Caco-2 (cell line): ENCODE results near the gene GPRIN3. TPM values are rescaled to one million over a fixed set of nuclear protein-coding genes. Genes with fewer than 3 reads are reported as not detected.

Experiments used
- BruUV-seq: library from RNA; stranded (reverse); fragments of 400-500 nt; replicated peaks from 2 replicates; lab custom pipeline; 2021; lab: Mats Ljungman, UMichigan
- CTCF ChIA-PET: fragments of 300-600 bp; sonication (Branson Sonifier 250); formaldehyde crosslinking; loops from one replicate; lab custom pipeline; 2022; ENCODE audit warnings: antibody characterized with exemption; lab: Charles Lee
- POLR2A ChIA-PET: fragments of 300-600 bp; sonication (Branson Sonifier 250); formaldehyde crosslinking; loops from one replicate; lab custom pipeline; 2022; ENCODE audit warnings: antibody characterized with exemption; lab: Charles Lee
- DNase-seq, 2 experiments: peaks; one replicate each; pipeline versions ENCODE4 v3.0.0 to v3.0.0-alpha.2; 2020 to 2022
- H3K27me3 ChIP-seq: replicated peaks from 2 replicates; pipeline ENCODE4 v1.6.0; 2011; ENCODE audit warnings: low read length; ENCODE audit not compliant: control insufficient read depth, insufficient read depth
- H3K36me3 ChIP-seq: 2 replicates; pipeline ENCODE4 v1.5.1; 2011; ENCODE audit warnings: low read length; ENCODE audit not compliant: control insufficient read depth, insufficient read depth
- H3K4me1 ChIP-seq: fragments of 250-450 bp; sonication (Bioruptor Pico); 2 replicates; pipeline ENCODE4 v1.5.1; 2020; ENCODE audit warnings: mild to moderate bottlenecking
- H3K4me3 ChIP-seq: 2 replicates; pipeline ENCODE4 v1.5.1; 2011; ENCODE audit warnings: low read depth, mild to moderate bottlenecking, control low read depth, low read length
- H3K9me3 ChIP-seq: fragments of 250-450 bp; sonication (Bioruptor Pico); 2 replicates; pipeline ENCODE4 v1.5.1; 2020; ENCODE audit warnings: mild to moderate bottlenecking, moderate library complexity
- H3K27ac Mint-ChIP-seq: one replicate; pipeline ENCODE4 v1.8.0; 2022; ENCODE audit warnings: mixed read lengths; ENCODE audit not compliant: unreplicated experiment
- H3K27me3 Mint-ChIP-seq: one replicate; pipeline ENCODE4 v1.8.0; 2022; ENCODE audit warnings: mixed read lengths; ENCODE audit not compliant: insufficient read depth, unreplicated experiment
- H3K36me3 Mint-ChIP-seq: one replicate; pipeline ENCODE4 v1.8.0; 2022; ENCODE audit warnings: mild to moderate bottlenecking, mixed read lengths; ENCODE audit not compliant: insufficient read depth, unreplicated experiment
- H3K4me1 Mint-ChIP-seq: one replicate; pipeline ENCODE4 v1.8.0; 2022; ENCODE audit warnings: low read depth, mixed read lengths; ENCODE audit not compliant: unreplicated experiment
- H3K4me3 Mint-ChIP-seq: one replicate; pipeline ENCODE4 v1.8.0; 2022; ENCODE audit warnings: mild to moderate bottlenecking, moderate library complexity, mixed read lengths; ENCODE audit not compliant: unreplicated experiment
- H3K9me3 Mint-ChIP-seq: one replicate; pipeline ENCODE4 v1.8.0; 2022; ENCODE audit warnings: mixed read lengths; ENCODE audit not compliant: unreplicated experiment
- intact Hi-C: fragments of 100-400 bp; cut with micrococcal nuclease; formaldehyde crosslinking; loops from one replicate; pipeline ENCODE4 v1.10.0; 2022; ENCODE audit not compliant: unreplicated experiment
- total RNA-seq: library from RNA; stranded (reverse); gene quantifications from 2 replicates; pipeline ENCODE4 v1.2.3, GENCODE V29; 2022
- TF ChIP-seq, protein P1 (sequence below), 2 experiments: fragments of 200-600 bp in 1 of 2; IDR thresholded peaks; 1 replicate in 1 of 2; 2 replicates in 1 of 2; pipeline versions ENCODE4 v1.5.1 to v1.8.0; 2011 to 2022; ENCODE audit warnings: antibody characterized with exemption in 1 of 2, control low read depth in 1 of 2, inconsistent platforms in 1 of 2, low read depth in 1 of 2, low read length in 1 of 2, mild to moderate bottlenecking in 1 of 2, moderate library complexity in 1 of 2; ENCODE audit not compliant: insufficient read depth in 1 of 2, severe bottlenecking in 1 of 2, unreplicated experiment in 1 of 2

The GPRIN3 gene
- total RNA-seq, 1 experiment from 2014 or later = 0.02 TPM

GRCh38 chr4:89329280-89329679, 21.7 kb upstream of the GPRIN3 start:
- Histone ChIP-seq H3K4me3 (no peak overlapping the region), H3K4me1 (no peaks in the 10 kb centered on the region), H3K36me3 (no peaks in the 10 kb centered on the region), H3K27me3 (no peaks in the 10 kb centered on the region), H3K9me3 (no peaks in the 10 kb centered on the region)
- Mint-ChIP-seq H3K4me1 (no peaks in the 10 kb centered on the region), H3K27ac (no peak overlapping the region), H3K36me3 (no peaks in the 10 kb centered on the region), H3K4me3 (no peak overlapping the region), H3K27me3 (peaks cover 3% of the 10 kb centered on the region), H3K9me3 (no peaks in the 10 kb centered on the region)
- no peak for DNase-seq
- intact Hi-C loops = no loop called here
- TF ChIP-seq, protein P1, sequence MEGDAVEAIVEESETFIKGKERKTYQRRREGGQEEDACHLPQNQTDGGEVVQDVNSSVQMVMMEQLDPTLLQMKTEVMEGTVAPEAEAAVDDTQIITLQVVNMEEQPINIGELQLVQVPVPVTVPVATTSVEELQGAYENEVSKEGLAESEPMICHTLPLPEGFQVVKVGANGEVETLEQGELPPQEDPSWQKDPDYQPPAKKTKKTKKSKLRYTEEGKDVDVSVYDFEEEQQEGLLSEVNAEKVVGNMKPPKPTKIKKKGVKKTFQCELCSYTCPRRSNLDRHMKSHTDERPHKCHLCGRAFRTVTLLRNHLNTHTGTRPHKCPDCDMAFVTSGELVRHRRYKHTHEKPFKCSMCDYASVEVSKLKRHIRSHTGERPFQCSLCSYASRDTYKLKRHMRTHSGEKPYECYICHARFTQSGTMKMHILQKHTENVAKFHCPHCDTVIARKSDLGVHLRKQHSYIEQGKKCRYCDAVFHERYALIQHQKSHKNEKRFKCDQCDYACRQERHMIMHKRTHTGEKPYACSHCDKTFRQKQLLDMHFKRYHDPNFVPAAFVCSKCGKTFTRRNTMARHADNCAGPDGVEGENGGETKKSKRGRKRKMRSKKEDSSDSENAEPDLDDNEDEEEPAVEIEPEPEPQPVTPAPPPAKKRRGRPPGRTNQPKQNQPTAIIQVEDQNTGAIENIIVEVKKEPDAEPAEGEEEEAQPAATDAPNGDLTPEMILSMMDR (IDR thresholded peaks at IDR 0.05; ENCODE audit: insufficient read depth in 1 of 2, low read depth in 1 of 2, low read length in 1 of 2, severe bottlenecking in 1 of 2, unreplicated experiment in 1 of 2) = no peak
- CTCF ChIA-PET = no interaction called here
- POLR2A ChIA-PET = no interaction called here
- BruUV-seq = no TSS peak

DNA sequence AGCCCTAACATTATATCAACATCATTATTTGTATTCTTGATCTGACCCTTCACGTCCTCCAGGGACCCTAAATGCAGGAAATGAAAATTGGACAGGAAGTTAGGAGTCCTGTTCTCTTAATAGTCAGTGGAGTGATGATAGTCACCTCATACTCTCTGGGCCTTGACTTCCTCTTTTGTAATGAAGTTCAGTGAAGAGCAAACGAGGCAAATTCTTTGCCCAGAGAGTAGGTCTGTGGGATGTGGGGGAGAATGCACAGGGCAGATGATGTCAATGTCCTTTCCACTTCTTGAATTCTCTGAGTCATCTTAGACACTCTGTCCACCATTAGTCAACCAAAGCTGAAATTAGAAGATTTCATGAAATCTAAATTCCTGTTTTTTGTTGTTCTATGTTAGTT, 17.1 kb upstream of the GPRIN3 start:
- Mint-ChIP-seq H3K27me3 (no peaks in the 10 kb centered on the region), H3K27ac (no peak overlapping the region), H3K4me3 (no peak overlapping the region), H3K36me3 (no peaks in the 10 kb centered on the region), H3K9me3 (no peaks in the 10 kb centered on the region), H3K4me1 (no peaks in the 10 kb centered on the region)
- Histone ChIP-seq H3K4me3 (no peak overlapping the region), H3K27me3 (no peaks in the 10 kb centered on the region), H3K36me3 (no peaks in the 10 kb centered on the region), H3K4me1 (no peaks in the 10 kb centered on the region), H3K9me3 (no peaks in the 10 kb centered on the region)
- no TSS peak for BruUV-seq
- TF ChIP-seq, protein P1 (IDR thresholded peaks at IDR 0.05; ENCODE audit: insufficient read depth in 1 of 2, low read depth in 1 of 2, low read length in 1 of 2, severe bottlenecking in 1 of 2, unreplicated experiment in 1 of 2) = no peak
- ChIA-PET POLR2A (no interaction called here), CTCF (no interaction called here)
- no peak for DNase-seq
- intact Hi-C loops = no loop called here

- TF ChIP-seq, protein P1 (IDR thresholded peaks at IDR 0.05; ENCODE audit: insufficient read depth in 1 of 2, low read depth in 1 of 2, low read length in 1 of 2, severe bottlenecking in 1 of 2, unreplicated experiment in 1 of 2) = no peak
- no peak overlapping the region for H3K27ac Mint-ChIP-seq
- H3K4me1 ChIP-seq = no peaks in the 10 kb centered on the region
- no peaks in the 10 kb centered on the region for H3K9me3 Mint-ChIP-seq
- H3K4me3 Mint-ChIP-seq = no peak overlapping the region
- no peaks in the 10 kb centered on the region for H3K9me3 ChIP-seq
- no peaks in the 10 kb centered on the region for H3K36me3 Mint-ChIP-seq
- ChIA-PET POLR2A (no interaction called here), CTCF (no interaction called here)
- H3K27me3 ChIP-seq = no peaks in the 10 kb centered on the region
- intact Hi-C loops = no loop called here
- H3K36me3 ChIP-seq = no peaks in the 10 kb centered on the region
- DNase-seq = no peak
- no peaks in the 10 kb centered on the region for H3K27me3 Mint-ChIP-seq
- H3K4me3 ChIP-seq = no peak overlapping the region
- no TSS peak for BruUV-seq
- no peaks in the 10 kb centered on the region for H3K4me1 Mint-ChIP-seq
These were observed 15.1 kb upstream of the GPRIN3 start for GRCh38 chr4:89322671-89323070.
